Measurements from ENCODE around the gene A3GALT2.
"Not testable (repeated sequence)": the region's sequence is repeated elsewhere in the genome, so short reads cannot be mapped to it uniquely, and the experiment has no call there.

Gene A3GALT2

GRCh38 chr1:33316601-33317000 lies 4.3 kb downstream of the A3GALT2 start:
- no peak for DNase-seq

DNA sequence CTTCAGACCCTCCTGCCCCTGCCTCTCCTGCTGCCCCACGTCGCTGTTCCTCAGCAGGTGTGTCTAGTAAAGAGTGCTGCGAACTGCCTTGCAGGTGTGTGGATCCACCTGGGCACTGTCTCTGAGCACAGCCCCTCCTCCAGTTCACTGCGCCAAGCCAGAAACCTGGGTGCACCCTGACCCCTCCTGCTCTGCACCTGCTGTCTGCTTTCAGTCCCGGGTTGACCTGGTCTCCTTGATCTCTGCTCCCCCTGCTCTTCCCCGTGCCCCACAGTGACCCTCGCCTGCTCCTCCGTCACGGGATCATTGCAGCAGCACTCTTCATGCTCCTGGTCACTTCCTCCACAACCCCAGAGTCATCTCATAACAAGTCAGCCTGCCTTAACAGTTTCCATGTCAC lies 6.5 kb downstream of the A3GALT2 start:
- DNase-seq: no peak

- DNase-seq: no peak
Measured at GRCh38 chr1:33312413-33312749, 8.5 kb downstream of the A3GALT2 start.

GRCh38 chr1:33311706-33312412 lies 9.0 kb downstream of the A3GALT2 start:
- DNase-seq: no peak

GRCh38 chr1:33310702-33311101 lies 10.2 kb downstream of the A3GALT2 start:
- DNase-seq: no peak

GRCh38 chr1:33309351-33309750 lies 11.5 kb downstream of the A3GALT2 start:
- DNase-seq: not testable (repeated sequence)

DNA sequence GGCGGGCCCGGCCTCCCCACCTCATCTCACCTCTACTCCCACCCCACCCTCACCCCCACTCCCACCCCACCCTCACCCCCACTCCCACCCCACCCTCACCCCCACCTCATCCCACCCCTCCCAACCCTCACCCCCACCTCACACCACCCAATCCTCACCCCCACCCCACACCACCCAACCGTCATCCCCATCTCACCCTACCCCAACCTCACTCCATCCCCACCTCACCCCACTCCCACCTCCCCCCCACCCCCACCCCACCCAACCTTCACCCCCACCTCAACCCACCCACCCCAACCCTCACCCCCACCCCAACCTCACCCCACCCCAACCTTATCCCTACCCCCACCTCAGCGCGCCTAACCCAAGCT lies 13.4 kb downstream of the A3GALT2 start:
- no peak for DNase-seq

DNA sequence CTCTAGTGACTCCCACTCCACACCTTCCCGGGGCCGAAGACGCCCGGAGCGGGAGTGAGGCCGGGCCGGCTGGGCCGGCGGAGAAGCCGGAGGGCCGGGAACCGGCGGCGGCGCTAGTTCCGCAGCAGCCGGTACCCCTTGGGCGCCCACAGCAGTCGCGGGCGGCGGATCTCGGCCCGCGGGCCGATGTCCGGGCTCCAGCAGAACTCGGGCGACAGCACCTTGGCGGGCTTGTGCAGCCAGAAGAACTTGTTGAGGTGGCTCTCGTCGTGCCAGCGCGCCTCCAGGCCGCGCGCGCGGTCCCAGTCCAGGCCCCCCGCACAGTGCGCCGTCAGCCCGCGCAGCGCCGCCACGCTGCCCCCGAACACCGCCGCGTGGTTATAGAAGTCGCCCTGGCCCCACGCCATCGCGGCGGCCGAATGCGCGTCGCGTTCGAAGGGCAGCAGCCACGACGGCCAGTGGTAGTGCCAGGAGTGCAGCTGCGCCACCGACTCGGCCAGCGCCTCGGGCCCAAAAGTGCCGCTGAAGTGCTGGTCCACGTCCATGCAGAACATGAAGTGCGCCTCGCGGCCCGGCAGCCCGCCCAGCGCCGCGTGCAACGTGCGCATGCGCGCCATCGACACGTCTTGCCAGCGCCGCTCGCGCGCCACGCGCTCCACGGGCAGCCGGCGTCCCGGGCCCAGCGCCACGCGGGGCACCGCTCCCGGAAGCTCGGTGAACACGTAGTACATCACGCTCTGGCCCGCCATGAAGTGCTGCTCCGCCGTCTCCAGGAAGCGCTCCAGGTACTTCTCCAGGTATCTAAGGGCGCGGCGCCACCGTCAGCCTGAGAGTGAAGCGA lies 14.0 kb downstream of the A3GALT2 start:
- DNase-seq: no peak

DNA sequence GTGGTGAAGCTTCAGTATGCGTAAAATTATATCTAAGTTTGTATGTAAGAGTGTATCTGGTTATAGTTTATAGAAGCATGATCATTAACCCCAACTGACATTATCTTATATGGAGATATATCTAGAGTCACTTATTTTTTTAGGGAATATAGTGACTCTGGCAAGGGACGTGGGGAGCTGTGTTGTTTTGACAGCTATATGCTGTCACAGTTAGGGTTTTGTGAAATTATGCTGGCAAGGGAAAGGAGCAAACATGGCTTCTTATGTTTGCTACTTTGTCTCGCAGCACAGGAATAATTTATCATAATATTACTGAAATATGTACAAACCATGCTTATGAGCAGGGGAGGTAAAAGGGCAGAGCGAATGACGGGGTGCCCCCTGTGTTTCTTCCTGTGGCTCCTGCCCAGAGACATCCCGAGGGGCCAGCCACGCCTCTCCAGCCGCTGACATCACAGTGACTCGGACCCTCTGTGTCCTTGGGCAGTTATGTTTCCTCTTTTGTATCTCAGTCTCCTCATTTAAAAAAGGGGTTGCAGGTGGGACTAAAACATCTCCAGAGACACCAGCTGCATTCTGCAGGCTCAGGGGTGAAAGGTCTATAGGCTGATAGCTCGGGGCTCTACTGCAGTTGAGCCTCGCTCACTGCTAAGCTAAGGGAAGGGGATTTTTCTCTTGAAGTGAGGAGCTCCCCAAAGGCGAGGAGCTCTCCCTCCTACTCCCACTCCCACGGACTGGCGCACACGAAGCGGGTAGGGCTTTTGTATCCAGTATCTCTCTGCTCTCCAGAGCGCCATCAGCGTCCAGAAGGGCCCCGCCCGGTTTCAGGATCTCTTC lies 14.9 kb downstream of the A3GALT2 start:
- no peak for DNase-seq

DNA sequence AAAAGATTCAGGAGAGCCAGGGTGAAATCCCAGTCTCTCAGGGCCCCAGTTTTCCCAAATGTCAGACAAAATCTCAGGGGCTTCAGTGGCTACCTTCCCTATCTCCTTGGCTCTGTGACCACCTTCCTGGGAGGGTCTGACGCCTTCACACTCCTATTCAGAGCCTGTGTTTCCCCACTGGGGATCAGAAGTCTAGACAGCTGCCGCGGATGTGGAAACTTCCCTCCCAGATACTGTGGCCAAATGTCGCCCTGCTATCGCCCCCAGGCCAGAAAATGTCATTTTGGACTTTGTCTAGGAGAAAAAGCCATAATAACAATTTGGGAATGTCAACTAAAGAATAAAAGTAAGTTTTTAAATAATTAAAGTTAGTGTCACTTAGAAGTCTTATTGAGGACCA lies 15.9 kb downstream of the A3GALT2 start:
- DNase-seq: no peak

- DNase-seq: no peak
Measured at GRCh38 chr1:33302325-33302724, 18.6 kb downstream of the A3GALT2 start.

DNA sequence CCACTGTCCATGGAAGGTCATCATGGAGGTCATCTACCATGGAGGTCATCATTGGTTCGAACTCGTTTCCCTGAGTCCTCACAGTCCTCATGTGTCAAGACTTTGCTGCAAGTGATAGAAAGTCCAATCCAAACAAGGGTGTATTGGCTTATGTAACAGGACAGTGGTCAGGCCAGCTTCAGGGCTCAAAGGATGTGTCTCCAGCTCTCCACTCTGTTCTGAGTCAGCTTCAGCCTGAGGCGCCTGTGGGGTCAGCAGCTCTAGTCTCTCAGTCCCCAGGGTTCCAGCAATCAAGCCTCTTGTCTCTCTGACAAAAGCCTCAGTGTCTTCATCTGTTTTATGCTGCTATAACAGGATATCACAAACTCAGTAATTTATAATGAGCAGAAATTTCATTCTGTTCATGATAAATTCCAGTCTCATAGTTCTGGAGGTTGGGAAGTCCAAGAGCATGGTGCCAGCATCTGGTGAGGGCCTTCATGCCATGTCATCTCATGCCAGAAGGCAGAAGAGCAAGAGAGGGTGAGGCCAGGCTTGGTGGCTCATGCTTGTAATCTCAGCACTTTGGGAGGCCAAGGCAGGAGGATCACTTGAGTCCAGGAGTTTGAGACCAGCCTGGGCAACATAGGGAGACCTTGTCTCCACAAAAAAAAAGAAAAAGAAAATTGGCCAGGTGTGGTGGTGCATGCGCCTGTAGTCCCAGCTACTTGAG lies 19.5 kb downstream of the A3GALT2 start:
- DNase-seq: no peak

- peak in 3 of 56 donors; percentile 14 to 21 (median 18) for DNase-seq
Measured at GRCh38 chr1:33300673-33301072, 20.2 kb downstream of the A3GALT2 start.

DNA sequence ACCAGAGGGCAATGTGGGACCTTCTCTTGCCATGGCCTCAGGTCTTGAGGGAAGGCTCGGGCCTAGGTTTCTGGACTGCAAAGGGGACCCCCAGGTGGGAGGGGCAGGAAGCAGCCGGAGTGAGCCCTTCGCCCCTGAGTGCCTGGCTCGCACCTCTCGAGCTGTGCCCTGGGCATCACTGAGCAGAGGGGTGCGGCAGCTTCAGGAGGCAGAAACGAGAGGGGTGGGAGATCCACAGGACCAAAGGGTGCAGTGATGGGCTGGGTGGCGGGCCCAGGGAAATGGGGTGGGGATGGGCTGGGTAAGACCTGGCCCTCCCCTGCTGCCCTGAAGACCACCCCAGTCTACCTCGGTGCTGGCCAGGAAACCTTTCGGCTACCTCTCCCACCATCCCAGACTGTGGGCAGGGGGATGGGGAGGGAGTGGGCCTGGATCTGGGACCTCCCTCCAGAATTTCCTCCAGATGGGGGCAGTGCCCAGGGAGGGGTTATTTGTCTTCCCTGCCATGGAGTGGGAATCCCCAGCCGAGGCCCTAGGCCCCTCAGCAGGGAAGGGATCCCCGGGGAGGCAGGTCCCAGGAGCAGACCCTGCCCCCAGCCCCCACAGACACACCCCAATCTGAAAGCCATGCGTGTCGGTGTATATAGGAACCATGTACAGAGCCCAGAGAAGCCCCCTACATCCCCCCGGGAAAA lies 21.3 kb downstream of the A3GALT2 start:
- DNase-seq: no peak

DNA sequence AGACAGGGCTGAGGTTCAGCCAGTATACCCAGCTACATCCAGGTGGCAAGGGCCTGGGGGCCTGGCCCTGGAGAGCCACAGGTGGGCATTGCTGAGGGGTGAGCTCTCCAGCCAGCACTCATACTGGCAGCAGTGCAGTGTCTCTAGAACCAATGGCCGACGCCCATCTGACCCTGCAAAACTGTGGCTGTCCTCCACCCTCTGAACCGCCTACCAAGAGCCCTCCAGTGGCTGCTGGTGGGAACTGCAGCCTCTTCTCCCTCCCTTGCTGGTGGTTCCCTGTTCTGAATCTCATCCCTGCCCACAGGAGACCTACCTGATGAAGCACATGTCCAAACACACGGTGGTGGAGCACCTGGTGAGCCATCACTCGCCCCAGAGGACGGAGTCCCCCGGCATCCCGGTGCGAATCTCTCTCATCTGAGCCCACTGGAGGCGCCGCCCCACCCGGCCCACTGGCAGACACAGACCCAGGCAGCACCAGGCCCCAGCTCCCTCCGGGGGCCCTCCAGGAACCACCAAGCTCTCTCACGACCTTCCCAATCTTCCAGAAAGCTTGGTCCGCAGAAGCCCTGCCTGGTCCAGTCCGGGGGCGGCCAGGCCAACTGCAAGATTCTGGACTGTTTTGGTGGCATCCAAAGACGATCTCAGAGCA lies 22.1 kb downstream of the A3GALT2 start:
- peak in 27 of 56 donors; percentile 4 to 60 (median 20) for DNase-seq

DNA sequence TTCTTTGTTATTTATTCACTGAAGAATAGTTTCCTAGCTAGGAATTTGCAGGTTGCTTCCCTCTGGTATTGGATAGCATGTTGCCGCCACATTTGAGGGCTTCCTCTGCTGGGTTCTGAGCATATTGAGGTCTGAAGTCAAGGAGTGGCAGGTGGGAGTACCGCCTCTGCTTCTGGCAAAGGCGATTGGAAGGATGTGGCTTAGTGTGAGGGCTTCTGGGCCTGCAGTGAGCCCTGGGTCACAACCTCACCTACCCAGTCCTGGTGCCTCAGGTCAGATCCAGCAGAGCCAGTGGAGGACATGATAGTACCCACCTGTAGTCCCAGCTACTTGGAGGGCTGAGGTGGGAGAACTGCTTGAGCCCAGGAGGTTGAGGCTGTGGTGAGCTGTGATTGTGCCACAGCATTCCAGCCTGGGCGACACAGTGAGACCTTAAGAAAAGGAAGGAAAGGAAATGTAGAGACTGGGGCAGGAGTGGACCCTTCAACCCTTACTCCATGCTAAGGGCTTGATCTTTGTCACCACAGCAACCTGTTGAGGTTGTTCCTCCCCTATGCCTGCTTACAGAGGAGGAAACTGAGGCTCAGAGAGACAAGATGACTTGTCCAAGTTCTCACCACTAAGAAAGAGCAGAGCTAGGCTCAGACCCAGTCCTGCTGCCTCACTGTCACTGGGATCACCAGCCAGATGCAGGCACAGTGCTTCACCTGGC lies 22.8 kb downstream of the A3GALT2 start:
- no peak for DNase-seq

- DNase-seq: no peak
Measured at GRCh38 chr1:33296824-33297223, 24.1 kb downstream of the A3GALT2 start.

DNA sequence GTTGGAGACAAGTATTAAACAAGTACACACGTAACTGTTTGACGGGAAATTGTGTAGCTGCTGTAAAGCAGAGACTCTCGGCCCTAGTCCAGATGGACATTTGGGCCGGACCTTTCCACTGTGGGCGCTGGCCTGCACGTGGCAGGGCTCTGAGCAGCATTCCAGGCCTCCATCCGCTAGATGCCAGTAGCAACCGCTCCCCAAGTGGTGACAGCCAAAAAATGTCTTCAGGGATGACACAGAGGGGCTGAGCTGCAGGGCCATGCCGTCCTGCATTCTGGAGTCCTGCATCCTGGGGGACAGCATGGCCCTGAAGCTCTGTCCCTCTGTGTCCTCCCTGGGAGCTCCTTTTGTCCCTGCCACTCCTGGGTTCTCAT lies 24.8 kb downstream of the A3GALT2 start:
- no peak for DNase-seq

DNA sequence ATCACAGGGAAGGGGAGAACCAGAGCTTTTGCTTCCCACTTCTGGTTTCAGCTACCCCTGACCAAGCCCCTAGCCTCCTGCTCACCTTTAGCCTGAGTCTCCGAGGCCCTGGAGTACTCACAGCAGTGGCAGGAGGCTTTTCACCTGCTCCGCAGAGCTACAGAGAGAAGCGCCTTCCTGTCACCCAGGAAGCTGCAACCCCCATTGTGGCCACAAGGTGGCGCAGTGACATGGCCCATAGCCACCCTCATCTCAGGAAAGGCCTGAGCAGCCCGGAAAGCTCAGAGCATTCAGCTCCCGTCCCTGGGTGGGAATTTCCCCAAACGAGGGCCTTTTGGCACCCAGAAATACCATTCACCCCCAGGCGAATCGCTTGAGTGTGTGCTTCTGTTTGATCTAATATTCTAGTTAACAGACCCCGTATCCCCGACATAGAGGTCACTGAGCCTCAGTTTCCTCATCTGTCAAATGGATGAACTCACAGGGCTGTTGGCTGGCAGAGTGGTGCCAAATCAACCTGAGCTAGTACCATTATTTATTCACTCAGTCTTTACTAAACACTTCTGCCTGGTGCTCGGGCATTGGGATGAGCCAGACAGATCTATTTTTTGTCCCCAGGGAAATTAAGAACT lies 25.3 kb downstream of the A3GALT2 start:
- peak in 54 of 56 donors; percentile 11 to 94 (median 72) for DNase-seq

All from nucleus accumbens (tissue), 56 donors.